GM18861 (cell line): Measurements from ENCODE around the gene ASB8.

Experiments
- ATAC-seq: cut with Tn5 transposase; IDR thresholded peaks from one replicate; pipeline ENCODE4 v1.9.1; 2021; ENCODE audit not compliant: unreplicated experiment

ASB8 gene

GRCh38 chr12:48157018-48157888 lies at the start of gene ASB8:
TSS of gene ASB8 (minus strand) at chr12:48157515. CDS start at chr12:48153496, 4,019 bp downstream.
- ATAC-seq = peak; percentile 90

GRCh38 chr12:48203192-48203591 lies 45.9 kb upstream of the ASB8 start, which contains the start of gene OR10AD1:
TSS of gene OR10AD1 (minus strand) at chr12:48203292. CDS start at chr12:48203292, 0 bp downstream.
- ATAC-seq = no peak

- no peak for ATAC-seq
These were observed 45.5 kb upstream of the ASB8 start for GRCh38 chr12:48202766-48203165.

- ATAC-seq = no peak
These were observed 44.2 kb upstream of the ASB8 start for GRCh38 chr12:48201516-48201915.

- no peak for ATAC-seq
These were observed 43.8 kb upstream of the ASB8 start for GRCh38 chr12:48201091-48201490.

- no peak for ATAC-seq
These were observed 42.5 kb upstream of the ASB8 start for GRCh38 chr12:48199774-48200221.

GRCh38 chr12:48198985-48199384 lies 41.7 kb upstream of the ASB8 start:
- no peak for ATAC-seq

GRCh38 chr12:48198672-48198971 lies 41.3 kb upstream of the ASB8 start:
- no peak for ATAC-seq

GRCh38 chr12:48197971-48198671 lies 40.8 kb upstream of the ASB8 start:
- peak; percentile 98 for ATAC-seq

- ATAC-seq = peak; percentile 22
These were observed 40.2 kb upstream of the ASB8 start for GRCh38 chr12:48197549-48197970.

- ATAC-seq = no peak
These were observed 37.5 kb upstream of the ASB8 start for GRCh38 chr12:48194799-48195201.

- ATAC-seq = no peak
These were observed 36.3 kb upstream of the ASB8 start for GRCh38 chr12:48193623-48194022.

- ATAC-seq = no peak
These were observed 35.5 kb upstream of the ASB8 start for GRCh38 chr12:48192861-48193260.

- no peak for ATAC-seq
These were observed 33.8 kb upstream of the ASB8 start for GRCh38 chr12:48191096-48191495.

- no peak for ATAC-seq
These were observed 32.2 kb upstream of the ASB8 start for GRCh38 chr12:48189331-48190125.

GRCh38 chr12:48187916-48188695 lies 30.8 kb upstream of the ASB8 start:
- ATAC-seq = no peak

GRCh38 chr12:48185181-48185919 lies 28.0 kb upstream of the ASB8 start:
- no peak for ATAC-seq

GRCh38 chr12:48184549-48184922 lies 27.2 kb upstream of the ASB8 start:
- ATAC-seq = no peak

- no peak for ATAC-seq
These were observed 26.7 kb upstream of the ASB8 start for GRCh38 chr12:48183876-48184548.
